Measurements from ENCODE around the gene MYLK3.

The MYLK3 gene

GRCh38 chr16:46747777-46748651, at the start of gene MYLK3:
MYLK3 (minus strand) TSS chr16:46748344; CDS start chr16:46748193, 151 bp downstream.
- TF ChIP-seq GATA2 (IDR thresholded peaks at IDR 0.05; ENCODE audit: low read depth, low read length) = no peak
- TF ChIP-seq GATA3 (IDR thresholded peaks at IDR 0.05; ENCODE audit: low read depth, low read length) = no peak

- no peak for TF ChIP-seq GATA2 (IDR thresholded peaks at IDR 0.05; ENCODE audit: low read depth, low read length)
- TF ChIP-seq GATA3 (IDR thresholded peaks at IDR 0.05; ENCODE audit: low read depth, low read length) = no peak
Measured at GRCh38 chr16:46797501-46797900, 49.4 kb upstream of the MYLK3 start.

- no peak for TF ChIP-seq GATA3 (IDR thresholded peaks at IDR 0.05; ENCODE audit: low read depth, low read length)
- no peak for TF ChIP-seq GATA2 (IDR thresholded peaks at IDR 0.05; ENCODE audit: low read depth, low read length)
Measured at GRCh38 chr16:46796764-46797269, 48.7 kb upstream of the MYLK3 start.

- TF ChIP-seq GATA2 (IDR thresholded peaks at IDR 0.05; ENCODE audit: low read depth, low read length) (no peak), GATA3 (IDR thresholded peaks at IDR 0.05; ENCODE audit: low read depth, low read length) (no peak)
Measured at GRCh38 chr16:46793841-46794240, 45.7 kb upstream of the MYLK3 start.

- no peak for TF ChIP-seq GATA3 (IDR thresholded peaks at IDR 0.05; ENCODE audit: low read depth, low read length)
- TF ChIP-seq GATA2 (IDR thresholded peaks at IDR 0.05; ENCODE audit: low read depth, low read length) = no peak
Measured at GRCh38 chr16:46790599-46791270, 42.6 kb upstream of the MYLK3 start.

- TF ChIP-seq GATA3 (IDR thresholded peaks at IDR 0.05; ENCODE audit: low read depth, low read length) = no peak
- TF ChIP-seq GATA2 (IDR thresholded peaks at IDR 0.05; ENCODE audit: low read depth, low read length) = no peak
Measured at GRCh38 chr16:46789499-46790414, 41.6 kb upstream of the MYLK3 start.

- TF ChIP-seq GATA2 (IDR thresholded peaks at IDR 0.05; ENCODE audit: low read depth, low read length) = no peak
- TF ChIP-seq GATA3 (IDR thresholded peaks at IDR 0.05; ENCODE audit: low read depth, low read length) = no peak
Measured at GRCh38 chr16:46788891-46789474, 40.8 kb upstream of the MYLK3 start.

GRCh38 chr16:46787909-46788308, 39.8 kb upstream of the MYLK3 start:
- TF ChIP-seq GATA2 (IDR thresholded peaks at IDR 0.05; ENCODE audit: low read depth, low read length) = no peak
- no peak for TF ChIP-seq GATA3 (IDR thresholded peaks at IDR 0.05; ENCODE audit: low read depth, low read length)

- TF ChIP-seq GATA2 (IDR thresholded peaks at IDR 0.05; ENCODE audit: low read depth, low read length) = no peak
- TF ChIP-seq GATA3 (IDR thresholded peaks at IDR 0.05; ENCODE audit: low read depth, low read length) = no peak
Measured at GRCh38 chr16:46785076-46785845, 37.1 kb upstream of the MYLK3 start.

GRCh38 chr16:46783800-46784199, 35.7 kb upstream of the MYLK3 start:
- no peak for TF ChIP-seq GATA3 (IDR thresholded peaks at IDR 0.05; ENCODE audit: low read depth, low read length)
- TF ChIP-seq GATA2 (IDR thresholded peaks at IDR 0.05; ENCODE audit: low read depth, low read length) = no peak

- no peak for TF ChIP-seq GATA3 (IDR thresholded peaks at IDR 0.05; ENCODE audit: low read depth, low read length)
- no peak for TF ChIP-seq GATA2 (IDR thresholded peaks at IDR 0.05; ENCODE audit: low read depth, low read length)
Measured at GRCh38 chr16:46782320-46782719, 34.2 kb upstream of the MYLK3 start.

GRCh38 chr16:46777804-46778203, 29.7 kb upstream of the MYLK3 start:
- no peak for TF ChIP-seq GATA2 (IDR thresholded peaks at IDR 0.05; ENCODE audit: low read depth, low read length)
- TF ChIP-seq GATA3 (IDR thresholded peaks at IDR 0.05; ENCODE audit: low read depth, low read length) = no peak

GRCh38 chr16:46775214-46775613, 27.1 kb upstream of the MYLK3 start:
- TF ChIP-seq GATA3 (IDR thresholded peaks at IDR 0.05; ENCODE audit: low read depth, low read length) (no peak), GATA2 (IDR thresholded peaks at IDR 0.05; ENCODE audit: low read depth, low read length) (no peak)
